ENCODE data around the gene ERMAP.

DNA sequence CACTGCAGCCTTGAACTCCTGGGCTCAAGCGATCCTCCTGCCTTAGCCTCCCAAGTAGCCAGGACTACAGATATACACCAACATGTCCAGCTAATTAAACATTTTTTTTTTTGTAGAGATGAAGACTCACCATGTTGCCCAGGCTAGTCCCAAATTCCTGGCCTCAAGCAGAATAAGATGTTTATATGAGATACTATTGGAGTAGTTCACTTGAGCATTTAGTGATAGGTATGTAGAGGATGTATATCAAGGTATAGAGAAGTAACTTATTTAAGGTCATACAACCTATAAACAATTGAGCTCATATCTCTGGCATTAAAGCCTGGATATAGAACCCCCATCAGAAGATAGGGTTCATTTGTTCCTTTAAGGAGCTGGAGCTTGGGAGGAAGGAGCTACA, 36.7 kb upstream of the ERMAP start:
- TF ChIP-seq CTCF (IDR thresholded peaks at IDR 0.05) (no peak), POLR2A (IDR thresholded peaks at IDR 0.05) (no peak)

All from adrenal gland (tissue), 5 donors.